ENCODE measurements around the gene WWOX. TPM values are rescaled to one million over a fixed set of nuclear protein-coding genes. Genes with fewer than 3 reads are reported as not detected.

WWOX gene
- total RNA-seq, 2 donors from 2014 or later: 30.0 to 35.4 TPM

DNA sequence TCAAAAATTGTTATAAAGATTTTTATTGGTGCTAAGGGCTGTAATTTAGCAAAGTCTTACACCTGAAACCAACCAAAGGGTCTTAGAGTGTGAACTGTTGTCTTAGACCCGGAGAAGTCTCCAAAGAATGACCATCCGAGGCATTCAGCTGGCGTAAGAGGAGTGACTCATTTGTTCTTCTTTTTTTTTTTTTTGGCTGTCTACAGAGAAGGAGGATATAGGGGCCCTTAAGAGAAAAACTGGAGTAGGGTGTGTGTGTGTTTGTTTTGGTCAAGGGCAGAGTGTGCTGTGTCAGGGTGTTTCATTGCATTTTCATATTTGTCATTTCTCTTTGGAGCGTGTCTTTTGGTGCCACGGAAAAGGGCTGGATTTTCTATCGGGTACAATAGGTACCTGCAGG lies 508.0 kb downstream of the WWOX start:
- H3K36me3 ChIP-seq (ENCODE audit: control insufficient read depth, insufficient read depth, low read length): no peaks in the 10 kb centered on the region
- DNase-seq: no peak
- no peak overlapping the region for H3K27ac Mint-ChIP-seq
- no peaks in the 10 kb centered on the region for H3K9me3 Mint-ChIP-seq
- H3K4me1 ChIP-seq (ENCODE audit: control insufficient read depth, insufficient read depth, low read length): no peaks in the 10 kb centered on the region
- H3K4me3 Mint-ChIP-seq: no peak overlapping the region
- 61 to 75% methylated on average over 5 to 6 of the region's 6 CpGs for WGBS, 2 experiments (ENCODE audit: insufficient coverage in 1 of 2, insufficient read length in 1 of 2)
- no peaks in the 10 kb centered on the region for H3K36me3 Mint-ChIP-seq (ENCODE audit: low read depth)
- H3K4me3 ChIP-seq (ENCODE audit: low read length): no peak overlapping the region
- H3K4me1 Mint-ChIP-seq: peaks cover 29% of the 10 kb centered on the region
- no peak overlapping the region for H3K9ac ChIP-seq (ENCODE audit: extremely low read depth, low read length, poor library complexity, severe bottlenecking)
- no peak overlapping the region for H3K27ac ChIP-seq (ENCODE audit: low read depth, low read length)
- no peaks in the 10 kb centered on the region for H3K9me3 ChIP-seq (ENCODE audit: control insufficient read depth, low read length)
- no peak for TF ChIP-seq CTCF (conservative IDR thresholded peaks at IDR 0.05)
- no peaks in the 10 kb centered on the region for H3K27me3 Mint-ChIP-seq (ENCODE audit: insufficient read depth)
- no peaks in the 10 kb centered on the region for H3K27me3 ChIP-seq (ENCODE audit: control insufficient read depth, insufficient read depth, low read length, poor library complexity, severe bottlenecking)

DNA sequence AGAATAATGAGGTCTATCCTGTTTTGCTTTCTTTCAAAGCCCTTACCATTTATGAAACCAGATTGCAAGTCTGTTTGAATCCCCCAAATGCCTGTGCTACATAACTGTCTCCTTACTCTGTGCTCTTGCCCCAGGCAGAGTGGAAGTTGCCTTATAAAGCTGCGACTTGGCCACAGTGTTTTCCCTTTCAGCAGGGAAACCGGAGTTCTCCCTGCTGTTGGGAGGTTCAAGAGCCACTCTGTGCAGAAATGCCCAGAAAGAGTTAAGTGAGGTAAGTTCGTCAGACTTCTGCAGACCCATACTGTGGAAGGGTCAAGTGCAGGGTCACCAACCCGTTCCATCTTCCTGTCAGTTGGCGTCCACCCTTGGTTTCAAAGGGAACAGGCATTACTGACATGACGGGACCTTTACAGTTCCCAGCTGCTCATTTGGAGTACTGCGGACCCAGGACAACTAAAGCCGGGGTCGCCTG lies 508.9 kb downstream of the WWOX start:
- TF ChIP-seq CTCF (conservative IDR thresholded peaks at IDR 0.05): no peak
- no peak overlapping the region for H3K27ac Mint-ChIP-seq
- no peaks in the 10 kb centered on the region for H3K36me3 Mint-ChIP-seq (ENCODE audit: low read depth)
- no peaks in the 10 kb centered on the region for H3K9me3 Mint-ChIP-seq
- DNase-seq: peak; percentile 55
- H3K4me1 ChIP-seq (ENCODE audit: control insufficient read depth, insufficient read depth, low read length): no peaks in the 10 kb centered on the region
- no peaks in the 10 kb centered on the region for H3K36me3 ChIP-seq (ENCODE audit: control insufficient read depth, insufficient read depth, low read length)
- peak overlapping the region; percentile 57 for H3K27ac ChIP-seq (ENCODE audit: low read depth, low read length)
- H3K9me3 ChIP-seq (ENCODE audit: control insufficient read depth, low read length): no peaks in the 10 kb centered on the region
- H3K4me3 ChIP-seq (ENCODE audit: low read length): no peak overlapping the region
- no peak overlapping the region for H3K4me3 Mint-ChIP-seq
- no peak overlapping the region for H3K9ac ChIP-seq (ENCODE audit: extremely low read depth, low read length, poor library complexity, severe bottlenecking)
- H3K27me3 ChIP-seq (ENCODE audit: control insufficient read depth, insufficient read depth, low read length, poor library complexity, severe bottlenecking): no peaks in the 10 kb centered on the region
- WGBS, 2 experiments (ENCODE audit: insufficient coverage in 1 of 2, insufficient read length in 1 of 2): 58 to 82% methylated on average over 7 to 9 of the region's 9 CpGs
- no peaks in the 10 kb centered on the region for H3K27me3 Mint-ChIP-seq (ENCODE audit: insufficient read depth)
- peaks cover 29% of the 10 kb centered on the region for H3K4me1 Mint-ChIP-seq

DNA sequence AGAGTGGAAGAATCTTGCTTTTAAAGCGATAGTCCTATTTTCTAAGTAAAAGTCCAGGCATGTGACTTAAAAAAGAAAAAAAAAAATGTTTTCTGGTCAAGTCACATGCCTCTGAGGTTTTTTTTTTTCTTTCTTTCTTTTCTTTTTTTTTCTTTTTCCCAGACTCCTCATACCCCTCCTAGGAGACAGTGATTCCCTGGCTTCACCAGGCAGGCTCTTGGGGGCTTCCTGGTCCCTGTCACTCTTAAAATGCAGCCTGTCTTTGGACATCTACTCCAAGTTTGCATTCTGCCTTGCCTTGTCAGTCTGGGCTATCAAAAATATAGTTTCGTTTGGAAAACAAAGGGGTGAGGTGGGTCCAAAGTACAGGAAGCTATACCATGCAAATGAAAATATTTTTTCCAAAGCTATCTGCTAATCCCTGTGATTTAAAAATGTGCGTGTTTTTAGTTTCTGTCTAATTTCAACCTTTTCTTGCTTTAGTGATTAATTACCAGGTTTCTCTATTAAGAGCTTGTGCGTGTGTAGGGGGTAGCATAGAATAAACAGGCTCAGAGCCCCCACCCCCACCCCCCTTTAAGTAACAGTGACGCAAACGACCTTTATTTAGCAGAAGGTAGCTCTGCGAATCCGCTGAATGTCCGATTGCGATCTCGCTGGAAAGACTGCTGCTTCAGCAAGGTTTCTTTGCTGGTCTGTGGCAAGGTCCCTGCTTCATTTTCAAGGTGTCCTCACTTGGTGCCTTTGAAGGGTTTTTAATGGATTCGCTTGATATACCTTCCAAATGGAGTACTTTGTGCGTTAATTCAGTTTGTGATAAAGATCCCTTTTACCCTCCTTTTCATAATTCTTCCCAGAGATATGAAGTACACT lies 510.2 kb downstream of the WWOX start:
- TF ChIP-seq CTCF (conservative IDR thresholded peaks at IDR 0.05): no peak
- H3K9ac ChIP-seq (ENCODE audit: extremely low read depth, low read length, poor library complexity, severe bottlenecking): no peak overlapping the region
- H3K4me3 Mint-ChIP-seq: no peak overlapping the region
- H3K36me3 Mint-ChIP-seq (ENCODE audit: low read depth): no peaks in the 10 kb centered on the region
- H3K4me1 ChIP-seq (ENCODE audit: control insufficient read depth, insufficient read depth, low read length): no peaks in the 10 kb centered on the region
- WGBS, 2 experiments (ENCODE audit: insufficient coverage in 1 of 2, insufficient read length in 1 of 2): 90 to 91% methylated on average over 7 to 12 of the region's 13 CpGs
- H3K27me3 Mint-ChIP-seq (ENCODE audit: insufficient read depth): no peaks in the 10 kb centered on the region
- H3K27me3 ChIP-seq (ENCODE audit: control insufficient read depth, insufficient read depth, low read length, poor library complexity, severe bottlenecking): no peaks in the 10 kb centered on the region
- no peaks in the 10 kb centered on the region for H3K36me3 ChIP-seq (ENCODE audit: control insufficient read depth, insufficient read depth, low read length)
- peaks cover 33% of the 10 kb centered on the region for H3K4me1 Mint-ChIP-seq
- peak overlapping the region; percentile 37 for H3K27ac Mint-ChIP-seq
- H3K9me3 Mint-ChIP-seq: no peaks in the 10 kb centered on the region
- H3K27ac ChIP-seq (ENCODE audit: low read depth, low read length): peak overlapping the region; percentile 57
- H3K4me3 ChIP-seq (ENCODE audit: low read length): no peak overlapping the region
- no peaks in the 10 kb centered on the region for H3K9me3 ChIP-seq (ENCODE audit: control insufficient read depth, low read length)
- no peak for DNase-seq

Measured in endodermal cell (in vitro differentiated cells).